Measurements from ENCODE around the gene AHNAK2. TPM values are rescaled to one million over a fixed set of nuclear protein-coding genes. Genes with fewer than 3 reads are reported as not detected.
A peak's percentile ranks its signal among the peaks of the same experiment; 100 is the strongest.

Gene AHNAK2
- total and polyA plus RNA-seq, 2 donors (not counting 1 experiment from before 2014, with no cell fraction given): not detected

GRCh38 chr14:105026802-105027563 lies 48.8 kb upstream of the AHNAK2 start:
- H3K4me3 ChIP-seq (ENCODE audit: control extremely low read depth in 1 of 5, extremely low read depth in 1 of 5, insufficient read depth in 1 of 5, low read depth in 2 of 5, low read length in 4 of 5): no peak overlapping the region
- H3K4me3 Mint-ChIP-seq: no peak overlapping the region
- intact Hi-C loops (cut with micrococcal nuclease): no loop called here
- TF ChIP-seq CTCF (IDR thresholded peaks at IDR 0.05) (no peak), EZH2 (IDR thresholded peaks at IDR 0.05; ENCODE audit: borderline replicate concordance, insufficient read depth, low read depth, low read length, poor library complexity, severe bottlenecking) (no peak)
- ChIA-PET POLR2A (no interaction called here), CTCF (interaction anchor here (4.6 kb wide), 1 partner anchor 19 kb away, joined by 20 read pairs; no protein-coding TSS in a partner anchor)
- no peaks in the 10 kb centered on the region for H3K36me3 ChIP-seq (replicated peaks in 1 of 2; ENCODE audit: control extremely low read depth in 1 of 2, control insufficient read depth in 1 of 2, extremely low read depth in 1 of 2, insufficient read depth in 2 of 2, low read length in 1 of 2)
- peaks cover 3% of the 10 kb centered on the region for H3K79me2 ChIP-seq (ENCODE audit: control insufficient read depth, insufficient read depth, low read length)
- no CpG with 5 or more reads among the region's 1 CpG for WGBS (ENCODE audit: insufficient coverage)
- peaks cover 0 to 16% of the 10 kb centered on the region in 2 donors for H3K4me1 ChIP-seq (ENCODE audit: control insufficient read depth in 2 of 2, insufficient read depth in 2 of 2, low read length in 2 of 2)
- no peak for ATAC-seq (ENCODE audit: low read depth)
- H3K4me1 Mint-ChIP-seq: peaks cover 24% of the 10 kb centered on the region
- no peaks in the 10 kb centered on the region for H3K27me3 ChIP-seq (replicated peaks in 1 of 4; ENCODE audit: control extremely low read depth in 1 of 4, control insufficient read depth in 3 of 4, insufficient read depth in 4 of 4, low read length in 3 of 4)
- H3K27me3 Mint-ChIP-seq: no peaks in the 10 kb centered on the region
- H3K9me3 ChIP-seq (ENCODE audit: control extremely low read depth in 1 of 3, control insufficient read depth in 2 of 3, insufficient read depth in 1 of 3, low read length in 2 of 3): no peaks in the 10 kb centered on the region
- DNase-seq: peak; percentile 6
- H3K9me3 Mint-ChIP-seq (ENCODE audit: insufficient read depth): no peaks in the 10 kb centered on the region
- no peak overlapping the region for H2AFZ ChIP-seq (ENCODE audit: insufficient read depth, low read depth, low read length, poor library complexity, severe bottlenecking)
- H3K27ac Mint-ChIP-seq: no peak overlapping the region
- no peak overlapping the region for H3K4me2 ChIP-seq (replicated peaks; ENCODE audit: low read depth, low read length, poor library complexity, severe bottlenecking)
- H3K27ac ChIP-seq (ENCODE audit: low read length in 2 of 2): no peak overlapping the region
- H4K20me1 ChIP-seq (ENCODE audit: control insufficient read depth, insufficient read depth, low read length, poor library complexity, severe bottlenecking): no peaks in the 10 kb centered on the region
- no peak overlapping the region for H3K9ac ChIP-seq (ENCODE audit: low read length)
